HK-2 (cell line): ENCODE measurements around the gene NOP9.

Experiments
- DNase-seq: peaks from one replicate; pipeline ENCODE4 v3.0.0-alpha.2; 2018; ENCODE audit not compliant: unreplicated experiment

The NOP9 gene

DNA sequence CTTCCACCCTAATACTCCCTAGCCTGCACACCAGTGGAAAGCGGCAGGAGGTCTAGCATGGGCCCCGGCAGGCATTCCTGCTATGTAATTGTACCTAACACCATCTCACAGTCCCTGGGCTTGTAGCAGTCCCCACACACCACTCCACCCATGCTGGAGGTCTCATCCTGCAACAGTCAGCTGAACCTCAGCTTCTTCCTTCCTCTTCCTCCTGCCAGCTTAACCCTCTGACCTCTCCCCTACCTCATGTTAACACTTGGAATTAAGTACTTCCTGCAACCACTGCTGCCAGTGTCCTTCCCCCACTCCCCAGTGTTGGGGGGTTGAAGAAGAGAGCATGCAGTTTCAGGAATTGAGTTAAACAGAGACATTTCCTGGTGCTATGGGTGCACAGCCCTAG, 27.7 kb downstream of the NOP9 start:
- DNase-seq = no peak

DNA sequence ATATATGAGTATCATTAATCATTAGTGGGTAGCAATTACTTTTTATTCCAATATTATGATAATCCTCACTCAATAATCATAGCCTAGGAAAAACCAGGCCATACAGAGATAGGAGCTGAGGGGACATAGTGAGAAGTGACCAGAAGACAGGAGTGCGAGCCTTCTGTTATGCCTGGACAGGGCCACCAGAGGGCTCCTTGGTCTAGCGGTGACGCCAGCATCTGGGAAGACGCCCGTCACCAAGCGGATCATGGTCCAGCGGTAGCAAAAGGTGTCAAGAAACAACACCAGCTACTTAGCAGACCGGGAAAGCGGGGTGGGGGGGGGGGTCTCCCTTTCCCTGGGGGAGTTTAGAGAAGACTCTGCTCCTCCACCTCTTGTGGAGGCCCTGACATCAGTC, 28.3 kb downstream of the NOP9 start:
- DNase-seq = peak; percentile 20

- DNase-seq = no peak
Measured at GRCh38 chr14:24329073-24329663, 29.5 kb downstream of the NOP9 start.

GRCh38 chr14:24329736-24330135, 30.1 kb downstream of the NOP9 start:
- no peak for DNase-seq

GRCh38 chr14:24330973-24331674, 31.5 kb downstream of the NOP9 start:
- DNase-seq = no peak

DNA sequence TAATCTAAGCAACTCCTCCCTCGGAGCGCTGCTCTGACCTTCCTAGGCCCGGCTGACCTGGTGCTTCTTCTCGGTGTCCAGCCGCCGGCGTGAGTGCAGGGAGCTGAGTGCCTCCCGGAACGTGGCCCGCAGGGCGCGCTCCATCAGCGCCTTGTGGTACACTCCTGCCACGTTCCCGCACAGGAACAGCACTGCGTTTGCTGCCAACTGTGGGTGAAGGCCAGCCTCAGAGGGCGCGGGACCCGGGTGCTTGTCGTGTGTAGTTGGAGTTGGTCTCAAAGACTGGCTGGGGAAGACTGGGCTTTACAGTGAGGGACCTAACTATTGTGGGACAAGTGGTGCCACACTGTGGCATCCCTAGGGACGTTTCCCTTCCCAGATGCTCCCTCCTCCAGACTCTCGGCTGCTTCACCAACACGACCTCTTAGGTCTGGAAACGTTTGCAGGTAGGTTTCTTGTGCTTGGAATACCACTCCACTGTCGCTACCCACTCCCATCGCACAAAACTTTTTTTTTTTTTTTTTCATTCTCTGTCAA, 32.1 kb downstream of the NOP9 start:
- no peak for DNase-seq

DNA sequence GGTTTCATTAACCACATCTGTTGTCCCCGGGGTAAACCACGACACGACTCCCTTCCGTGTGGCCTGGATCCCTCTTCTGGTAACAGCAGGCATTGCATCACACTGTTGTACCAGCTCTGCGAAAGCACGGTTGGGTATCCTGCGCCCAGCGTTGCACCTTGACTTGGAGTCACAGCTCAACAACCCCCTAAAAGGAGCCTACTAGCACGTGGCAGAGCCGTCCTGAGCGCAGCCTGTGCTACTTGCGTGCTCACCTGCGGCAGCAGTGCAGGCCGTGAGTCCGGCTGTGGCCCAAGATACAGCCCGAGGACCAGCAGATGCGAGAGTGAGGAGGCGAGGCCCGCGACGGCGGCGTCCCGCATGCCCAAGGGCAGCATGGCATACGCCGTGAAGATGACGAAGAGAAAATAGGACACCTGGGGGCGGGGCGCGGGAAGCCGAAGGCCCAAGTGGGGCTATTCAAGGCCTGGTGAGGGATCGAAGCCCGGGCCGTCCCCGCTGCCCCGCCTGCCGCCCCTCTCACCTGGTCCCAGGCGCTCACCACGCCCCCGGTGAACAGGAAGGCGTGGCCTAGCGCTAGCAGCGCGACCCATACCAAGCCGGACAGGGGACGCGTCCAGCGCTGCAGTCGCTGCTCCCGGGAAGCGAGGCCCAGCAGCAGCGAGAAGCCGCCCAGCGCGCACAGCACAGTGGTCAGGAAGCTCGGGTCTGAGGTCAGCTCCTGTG, 32.8 kb downstream of the NOP9 start:
- peak; percentile 31 for DNase-seq

DNA sequence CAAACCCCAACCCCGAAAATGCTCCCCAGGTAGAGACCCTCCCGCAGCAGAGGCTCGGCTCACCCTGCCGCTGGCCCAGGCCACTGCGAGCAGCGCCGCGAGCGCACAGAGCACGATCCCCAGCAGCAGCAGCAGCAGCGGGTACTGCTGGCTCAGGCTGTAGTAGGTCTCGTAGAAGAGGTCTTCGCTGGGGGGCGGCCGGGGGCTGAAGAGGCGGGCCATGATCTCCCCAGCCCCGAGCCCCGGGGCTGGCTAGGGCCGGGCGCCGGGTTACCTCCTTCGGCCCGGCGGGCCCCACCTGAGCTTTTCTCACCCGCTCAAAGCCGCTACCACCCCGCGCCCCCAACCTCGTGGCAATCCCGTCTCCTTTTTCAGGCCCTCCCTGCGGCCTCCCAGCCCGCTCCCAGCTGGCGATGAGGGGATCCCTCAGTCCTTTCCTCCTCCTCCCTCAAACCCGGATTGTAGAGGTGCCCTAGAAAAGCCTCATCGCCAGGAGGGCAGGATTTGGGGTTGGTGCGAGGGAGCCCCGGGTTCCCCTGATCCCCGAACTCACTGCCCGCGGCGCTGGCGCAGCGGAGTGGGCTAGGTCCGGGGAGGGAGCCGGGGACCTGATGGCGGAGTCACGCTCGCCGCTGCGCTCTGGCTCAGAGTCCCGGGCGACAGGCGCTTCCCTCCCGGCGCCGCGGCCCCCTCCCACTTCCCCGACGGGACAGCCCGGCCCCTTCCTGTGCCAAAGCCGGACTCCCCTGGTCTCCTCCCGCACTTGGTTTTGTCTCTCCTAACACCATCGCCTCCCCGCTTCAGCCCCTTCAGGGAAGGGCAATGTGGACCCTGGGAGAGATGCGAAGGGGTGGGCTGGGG, 35.0 kb downstream of the NOP9 start, which contains the start of gene ADCY4:
Gene ADCY4, minus strand, starts transcription at position 641 of the 861 bp plus-strand sequence. Its CDS starts 419 bp downstream, at position 222.
- DNase-seq = no peak

DNA sequence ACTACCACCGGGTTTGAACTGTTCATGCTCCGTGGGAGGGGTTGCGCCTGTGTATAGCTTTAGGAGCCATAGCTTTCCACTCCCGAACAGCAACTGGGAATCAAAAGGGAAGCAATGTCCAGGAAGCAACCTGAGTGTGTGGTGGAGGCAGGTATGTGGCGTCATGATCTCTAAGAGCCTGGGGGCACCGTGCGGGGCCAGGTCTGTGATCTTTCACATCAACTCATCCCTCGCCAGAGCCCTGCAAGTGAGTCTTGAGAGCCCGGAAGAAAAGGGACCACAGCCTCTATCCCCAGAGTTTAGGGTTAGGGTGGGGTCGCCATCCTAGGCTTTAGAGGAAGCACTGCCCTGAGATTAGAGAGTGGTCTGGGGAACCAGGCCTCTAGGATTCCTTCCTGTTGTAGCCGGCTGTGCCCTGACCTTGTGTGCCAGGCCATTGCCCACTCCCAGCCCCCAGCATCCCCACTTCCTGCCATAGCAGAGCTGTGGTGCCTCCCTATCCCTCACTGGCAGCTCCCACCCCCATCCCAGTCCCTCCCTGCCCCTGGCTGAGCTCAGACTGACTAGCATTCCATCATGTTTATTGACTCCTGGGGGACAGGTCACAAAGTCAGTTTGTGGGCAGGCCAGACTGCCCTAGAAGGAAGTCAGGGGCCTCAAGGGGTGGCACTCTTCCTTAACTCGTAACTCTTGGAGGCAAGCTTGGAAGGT, 36.0 kb downstream of the NOP9 start:
- DNase-seq = no peak

DNA sequence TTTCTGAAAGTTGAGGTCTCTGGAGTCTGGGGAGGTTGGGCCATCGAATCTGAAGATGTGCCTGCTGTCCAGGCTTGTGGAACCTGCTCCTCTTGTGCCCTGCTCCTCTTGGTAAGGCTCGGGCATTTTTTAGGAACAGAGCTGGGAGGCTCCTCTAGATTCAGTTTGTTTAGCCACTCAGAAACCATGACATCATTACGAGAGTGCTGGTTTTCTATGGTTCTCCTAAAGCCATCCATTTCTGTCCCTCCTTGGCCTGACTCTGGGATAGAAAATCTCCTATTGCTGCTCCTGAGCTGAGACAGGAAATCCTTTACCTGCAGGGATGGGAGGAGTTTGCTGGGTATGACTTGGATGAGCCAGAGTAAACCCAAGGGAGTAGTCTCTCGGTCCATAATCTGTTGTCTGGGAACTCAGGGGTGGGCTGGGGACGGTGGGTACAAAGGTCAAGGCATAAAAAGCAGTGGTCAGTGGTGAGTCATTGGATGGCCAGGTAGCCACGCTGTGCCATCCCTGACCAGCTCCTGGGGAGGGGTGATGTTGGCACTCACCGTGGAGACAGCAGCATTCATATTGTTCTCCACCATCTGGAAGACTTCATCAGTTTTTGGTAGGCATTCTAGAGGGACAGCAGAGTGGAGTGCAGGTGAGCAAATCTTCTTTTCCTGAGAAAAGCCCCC, 37.6 kb downstream of the NOP9 start:
- DNase-seq = no peak

- DNase-seq = no peak
Measured at GRCh38 chr14:24337824-24338175, 38.1 kb downstream of the NOP9 start.

GRCh38 chr14:24338843-24339242, 39.2 kb downstream of the NOP9 start:
- DNase-seq = no peak

DNA sequence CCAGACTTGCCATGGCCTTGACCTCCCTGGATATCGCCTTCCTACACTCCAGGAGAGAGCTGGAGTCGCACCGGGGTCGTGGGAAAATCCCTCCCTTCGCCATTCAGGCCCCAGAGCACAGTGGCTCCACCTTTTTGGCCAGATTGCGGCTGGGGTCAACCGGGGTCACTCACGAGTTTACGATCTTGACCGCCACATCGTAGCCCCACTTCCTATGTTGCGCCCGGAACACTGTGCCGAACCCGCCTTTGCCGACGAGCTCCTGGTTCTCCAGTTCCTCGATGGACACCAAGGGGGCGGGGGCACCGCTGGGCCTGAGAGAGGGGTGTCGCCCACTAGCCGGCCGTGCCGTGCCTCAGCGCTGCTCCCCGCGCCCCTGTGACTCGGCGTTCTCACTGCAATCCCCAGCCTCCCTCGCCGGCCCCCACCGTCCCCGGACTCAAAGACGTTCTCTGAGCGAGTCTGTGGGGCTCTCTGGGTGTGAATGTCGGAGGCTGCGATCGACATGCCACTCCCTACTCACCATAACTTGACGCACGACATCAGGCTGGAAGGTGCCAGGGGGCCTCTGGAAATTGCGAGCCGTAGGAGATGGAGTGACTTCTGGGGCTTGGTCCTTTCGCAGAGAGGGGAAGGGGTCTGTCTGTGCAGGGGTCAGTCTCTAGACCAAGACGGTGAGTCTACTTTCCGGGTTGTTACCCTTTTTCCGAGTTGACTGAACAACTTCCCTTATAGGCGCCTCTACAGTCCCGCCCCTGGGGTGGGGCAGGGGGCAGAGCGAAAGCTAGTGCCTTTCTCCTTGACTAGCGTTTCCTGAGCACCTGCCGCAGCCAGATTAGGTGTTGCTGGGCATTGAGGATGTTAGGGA, 39.9 kb downstream of the NOP9 start, which contains the start of gene RIPK3:
Gene RIPK3, minus strand, starts transcription at position 708 of the 868 bp plus-strand sequence. Its CDS starts 165 bp downstream, at position 543.
- DNase-seq = no peak

DNA sequence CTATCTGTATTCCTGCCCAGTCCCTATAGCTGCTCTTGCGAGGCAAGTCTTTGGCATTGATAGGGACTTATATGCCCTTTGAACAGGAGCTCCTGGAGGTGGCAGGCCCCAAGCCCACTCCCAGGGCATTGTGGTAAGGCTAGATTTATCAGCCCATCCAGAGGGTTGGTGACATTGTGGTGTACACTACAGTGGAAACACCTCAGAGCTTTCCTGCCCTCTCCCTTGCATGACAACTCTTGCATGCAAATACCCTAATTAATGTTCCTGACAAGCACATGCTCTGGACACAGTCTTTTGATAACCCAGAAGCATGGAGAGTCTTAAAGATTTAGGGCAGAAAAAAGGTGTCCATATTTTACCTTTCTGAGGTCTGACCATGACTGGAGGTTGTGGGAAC, 41.0 kb downstream of the NOP9 start:
- DNase-seq = no peak

DNA sequence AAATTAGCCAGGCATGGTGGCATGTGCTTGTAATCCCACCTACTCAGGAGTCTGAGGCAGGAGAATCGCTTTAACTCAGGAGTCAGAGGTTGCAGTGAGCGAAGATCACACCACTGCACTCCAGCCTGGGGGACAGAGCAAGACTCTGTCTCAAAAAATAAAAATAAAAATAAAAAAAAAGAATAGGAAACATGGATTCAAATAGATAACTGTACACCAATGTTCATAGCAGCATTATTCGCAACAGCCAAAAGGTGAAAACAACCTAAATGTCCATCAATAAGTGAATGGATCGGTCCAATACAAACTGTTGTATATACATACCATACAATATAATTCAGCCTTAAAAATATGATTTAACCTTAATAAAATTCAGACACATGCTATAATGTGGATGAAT, 43.2 kb downstream of the NOP9 start:
- DNase-seq = no peak

DNA sequence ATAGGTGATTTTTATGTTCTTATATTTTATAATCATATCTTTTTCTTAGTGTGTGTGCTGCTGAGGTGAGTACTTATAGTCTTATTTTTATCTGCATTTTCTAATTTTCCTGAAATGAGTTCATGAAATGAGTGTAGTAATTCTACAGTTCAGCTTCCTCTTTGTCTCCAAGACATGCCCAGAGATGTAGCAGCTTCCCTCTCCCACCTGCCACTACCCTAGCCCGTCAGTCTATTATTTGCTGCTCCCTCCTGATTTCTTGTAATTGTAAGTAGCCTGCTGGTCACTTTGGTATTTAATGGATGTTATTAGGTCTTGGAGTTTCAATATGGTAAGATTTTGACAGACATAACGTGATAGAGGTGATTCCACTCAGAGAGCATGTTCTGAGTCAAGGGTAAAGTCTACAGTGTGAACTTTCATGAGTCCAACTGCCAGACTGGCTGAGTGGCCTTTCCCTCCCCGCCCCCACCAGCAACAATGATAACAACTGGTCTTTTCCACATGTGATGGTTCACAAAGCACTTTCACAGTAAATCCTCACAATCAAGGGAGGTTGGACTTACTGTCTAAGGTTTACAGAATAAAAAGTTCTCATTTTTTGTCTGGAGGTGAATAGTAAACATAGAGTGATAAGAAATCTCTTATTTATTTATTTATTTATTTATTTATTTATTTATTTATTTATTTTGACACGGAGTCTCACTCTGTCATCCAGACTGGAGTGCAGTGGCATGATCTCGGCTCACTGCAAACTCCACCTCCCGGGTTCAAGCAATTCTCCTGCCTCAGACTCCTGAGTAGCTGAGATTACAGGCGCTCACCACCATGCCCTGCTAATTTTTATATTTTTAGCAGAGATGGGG, 44.4 kb downstream of the NOP9 start:
- no peak for DNase-seq

GRCh38 chr14:24347134-24347533, 47.5 kb downstream of the NOP9 start:
- DNase-seq = no peak

DNA sequence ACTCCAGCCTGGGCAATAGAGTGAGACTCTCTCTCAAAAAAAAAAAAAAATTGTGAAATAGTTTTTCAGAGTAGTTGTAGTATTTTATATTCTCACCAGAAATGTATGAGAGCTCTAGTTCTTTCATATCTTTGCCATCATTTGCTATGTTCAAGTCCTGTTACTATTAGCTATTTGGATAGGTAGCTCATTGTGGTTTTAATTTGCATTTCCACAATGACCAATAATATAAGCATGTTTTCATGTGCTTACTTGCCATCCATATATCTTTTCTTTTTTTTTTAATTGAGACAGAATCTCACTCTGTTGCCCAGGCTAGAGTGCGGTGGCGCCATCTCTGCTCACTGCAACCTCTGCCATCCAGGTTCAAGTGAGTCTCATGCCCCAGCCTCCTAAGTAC, 48.5 kb downstream of the NOP9 start:
- no peak for DNase-seq

DNA sequence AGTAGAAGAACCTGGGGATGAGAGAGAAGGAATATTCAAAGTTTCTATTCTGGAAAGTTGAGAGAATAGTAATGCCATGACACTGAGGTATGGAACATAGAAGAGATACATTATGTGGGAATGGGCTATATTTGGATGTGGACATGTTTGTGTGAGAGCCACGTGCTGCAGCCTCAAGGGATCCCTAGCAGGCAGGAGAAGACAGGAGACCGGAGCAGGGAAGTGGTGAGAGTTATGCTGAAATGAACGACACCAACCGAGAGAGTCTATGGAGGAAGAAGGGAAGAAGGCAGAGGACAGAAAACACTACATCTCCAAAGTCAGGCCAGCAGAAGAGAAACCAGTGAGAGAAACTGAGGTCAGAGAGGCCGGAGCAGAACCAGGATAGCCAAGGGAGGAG, 50.1 kb downstream of the NOP9 start:
- no peak for DNase-seq
